Kidney (tissue), 14 donors: Measurements from ENCODE around the gene SUCLG1. TPM values are rescaled to one million over a fixed set of nuclear protein-coding genes. Genes with fewer than 3 reads are reported as not detected.
A peak's percentile ranks its signal among the peaks of the same experiment; 100 is the strongest.

Experiments used
- DNase-seq, 5 donors: peaks; one replicate each; pipeline ENCODE4 v3.0.0-alpha.2; 2013 to 2020
- FAIRE-seq: peaks from 2 replicates; lab custom pipeline; 2012; peaks lifted over from hg19 to GRCh38; lab: Jason Lieb, UNC
- H3K27ac ChIP-seq, 2 donors: one replicate each; pipeline ENCODE4 v1.7.0; 2013; ENCODE audit warnings: low read depth in 2 of 2, low read length in 2 of 2, inconsistent platforms in 1 of 2
- H3K27me3 ChIP-seq: one replicate; pipeline ENCODE4 v1.7.1; 2013; ENCODE audit warnings: low read length, inconsistent platforms; ENCODE audit not compliant: control insufficient read depth, insufficient read depth
- H3K36me3 ChIP-seq, 3 donors: one replicate each; pipeline versions ENCODE4 v1.7.0 to v1.7.1; 2013; ENCODE audit warnings: low read length in 3 of 3, control low read depth in 1 of 3, inconsistent platforms in 1 of 3; ENCODE audit not compliant: insufficient read depth in 3 of 3, control insufficient read depth in 2 of 3
- H3K4me1 ChIP-seq, 3 donors: one replicate each; pipeline versions ENCODE4 v1.7.0 to v1.7.1; 2013; ENCODE audit warnings: low read length in 3 of 3, inconsistent platforms in 1 of 3, low read depth in 1 of 3; ENCODE audit not compliant: control insufficient read depth in 2 of 3, insufficient read depth in 2 of 3
- H3K4me3 ChIP-seq, 3 donors: one replicate each; pipeline versions ENCODE4 v1.7.0 to v1.8.1; 2013; ENCODE audit warnings: low read length in 3 of 3, control low read depth in 1 of 3, inconsistent platforms in 1 of 3
- H3K9ac ChIP-seq, 3 donors: one replicate each; pipeline versions ENCODE4 v1.7.0 to v1.7.1; 2013; ENCODE audit warnings: low read length in 3 of 3, control low read depth in 1 of 3, inconsistent platforms in 1 of 3
- H3K9me3 ChIP-seq, 3 donors: one replicate each; pipeline versions ENCODE4 v1.7.0 to v1.7.1; 2013; ENCODE audit warnings: low read length in 3 of 3, control low read depth in 1 of 3, inconsistent platforms in 1 of 3; ENCODE audit not compliant: control insufficient read depth in 2 of 3, insufficient read depth in 1 of 3
- CTCF ChIP-seq: IDR thresholded peaks from 3 replicates; pipeline ENCODE4 v1.5.1; 2012; ENCODE audit warnings: mild to moderate bottlenecking, moderate library complexity, borderline replicate concordance; ENCODE audit not compliant: insufficient read depth; ENCODE audit errors: extremely low read depth
- intact Hi-C: fragments of 100-400 bp; cut with DNase I; formaldehyde crosslinking; loops from one replicate; pipeline ENCODE4 v1.11.1; 2022
- polyA plus RNA-seq: library from polyadenylated mRNA; stranded (reverse); fragments of 350-450 nt; fragmentation: Illumina TruSeq; extraction: RNeasy Lipid Tissue Mini Kit (QIAGEN cat#74804); gene quantifications from one replicate; pipeline ENCODE4 v1.2.3, GENCODE V29; 2014; ENCODE audit warnings: low read depth, low replicate concordance; ENCODE audit not compliant: insufficient read depth
- total RNA-seq: library from RNA; stranded (reverse); fragmentation: NEBNext Ultra II Directional; extraction: Animal tissue kit (Norgen Biotek cat#: 25700); gene quantifications from one replicate; pipeline ENCODE4 v1.2.1, GENCODE V29; 2021
- donor health status: control.
- donor health status: control.
- donor health status: control.
- donor health status: control.
- donor health status: control.
- donor health status: DM: yes; HTN: yes; CAD: no.
- donor health status: Normal renal cell carcinoma (clear cell type).

The SUCLG1 gene
- total and polyA plus RNA-seq, 2 donors from 2014 or later = 89.6 to 789 TPM

GRCh38 chr2:84467389-84467788 lies 8.3 kb upstream of the SUCLG1 start:
- DNase-seq = no peak

DNA sequence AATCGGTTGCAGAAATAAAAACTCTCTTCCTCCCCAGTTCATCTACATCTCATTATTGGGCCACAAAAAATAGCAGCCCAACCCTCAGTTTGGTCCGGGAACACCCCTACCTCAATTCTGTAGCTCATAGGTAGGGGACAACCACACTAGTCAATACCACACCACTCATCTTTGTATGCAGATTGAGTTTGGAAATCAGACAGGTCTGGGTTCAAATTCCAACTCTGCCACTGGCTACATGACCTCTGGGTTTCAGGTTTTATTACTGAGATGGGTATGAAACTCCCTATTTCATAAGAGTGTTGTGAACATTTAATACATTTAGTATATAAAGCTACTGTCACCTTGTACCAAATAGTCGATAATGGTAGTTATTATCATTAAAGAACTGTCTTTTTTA lies 2.2 kb upstream of the SUCLG1 start:
- Histone ChIP-seq H3K4me1 (peaks cover 0 to 10% (median 4%) of the 10 kb centered on the region in 3 donors), H3K9me3 (no peaks in the 10 kb centered on the region), H3K27me3 (no peaks in the 10 kb centered on the region), H3K36me3 (no peaks in the 10 kb centered on the region), H3K9ac (no peak overlapping the region), H3K4me3 (no peak overlapping the region), H3K27ac (peak overlapping the region in 1 of 2 donors; percentile 3)
- no peak for FAIRE-seq
- no peak for DNase-seq
- no peak for TF ChIP-seq CTCF
- intact Hi-C loops = no loop called here

More at GRCh38 chr2:84467389-84467788, 8.3 kb upstream of the SUCLG1 start:
- H3K4me1 ChIP-seq = peaks cover 0 to 5% (median 2%) of the 10 kb centered on the region in 3 donors
- H3K4me3 ChIP-seq = no peak overlapping the region
- no peaks in the 10 kb centered on the region for H3K36me3 ChIP-seq
- intact Hi-C loops = no loop called here
- FAIRE-seq = no peak
- TF ChIP-seq CTCF = no peak
- no peaks in the 10 kb centered on the region for H3K27me3 ChIP-seq
- peaks cover 0 to 9% (median 0%) of the 10 kb centered on the region in 3 donors for H3K9me3 ChIP-seq
- no peak overlapping the region for H3K9ac ChIP-seq
- no peak overlapping the region for H3K27ac ChIP-seq

- TF ChIP-seq CTCF = no peak
- FAIRE-seq = no peak
- intact Hi-C loops = no loop called here
Measured at GRCh38 chr2:84460670-84461069, 1.6 kb upstream of the SUCLG1 start.

More at GRCh38 chr2:84460670-84461069, 1.6 kb upstream of the SUCLG1 start:
- Histone ChIP-seq H3K9ac (no peak overlapping the region), H3K4me3 (peak overlapping the region in 1 of 3 donors; percentile 97), H3K9me3 (no peaks in the 10 kb centered on the region), H3K4me1 (peaks cover 0 to 10% (median 4%) of the 10 kb centered on the region in 3 donors), H3K27ac (peak overlapping the region in 1 of 2 donors; percentile 3), H3K27me3 (no peaks in the 10 kb centered on the region), H3K36me3 (no peaks in the 10 kb centered on the region)
- peak in 3 of 5 donors; percentile 11 to 54 (median 46) for DNase-seq
